Panc1 (cell line): ENCODE data around the gene PHLDB2. TPM values are rescaled to one million over a fixed set of nuclear protein-coding genes. Genes with fewer than 3 reads are reported as not detected.

ENCODE experiments used
- ATAC-seq: fragments of 200-7000 bp; cut with Tn5 transposase; 2 replicates; pipeline ENCODE4 v1.9.1; 2020; ENCODE audit warnings: mild to moderate bottlenecking, moderate library complexity
- BruUV-seq: library from RNA; stranded (reverse); fragments of 400-500 nt; replicated peaks from 2 replicates; lab custom pipeline; 2021; lab: Mats Ljungman, UMichigan
- CTCF ChIA-PET: fragments of 300-600 bp; sonication (Branson Sonifier 250); formaldehyde crosslinking; loops from one replicate; lab custom pipeline; 2022; ENCODE audit warnings: antibody characterized with exemption; lab: Charles Lee
- POLR2A ChIA-PET: fragments of 300-600 bp; sonication (Branson Sonifier 250); formaldehyde crosslinking; loops from one replicate; lab custom pipeline; 2022; ENCODE audit warnings: antibody characterized with exemption; lab: Charles Lee
- DNase-seq: peaks from one replicate; pipeline ENCODE4 v3.0.0-alpha.2; 2010; ENCODE audit warnings: low read depth, low spot score
- H3K27ac ChIP-seq: 2 replicates; pipeline ENCODE4 v1.5.1; 2011; ENCODE audit warnings: mild to moderate bottlenecking, low read length, inconsistent platforms
- H3K27me3 ChIP-seq: fragments of 200-500 bp; sonication (Bioruptor generic); 2 replicates; pipeline ENCODE4 v1.6.0; 2014; ENCODE audit warnings: low read length, inconsistent platforms; ENCODE audit not compliant: control insufficient read depth, insufficient read depth
- H3K36me3 ChIP-seq: fragments of 200-500 bp; sonication (Bioruptor generic); 2 replicates; pipeline ENCODE4 v1.5.1; 2014; ENCODE audit warnings: inconsistent platforms, mild to moderate bottlenecking, low read length, moderate library complexity; ENCODE audit not compliant: control insufficient read depth, insufficient read depth
- H3K4me1 ChIP-seq: 2 replicates; pipeline ENCODE4 v1.5.1; 2011; ENCODE audit warnings: inconsistent platforms, mild to moderate bottlenecking, low read length, moderate library complexity; ENCODE audit not compliant: control insufficient read depth, insufficient read depth
- H3K4me3 ChIP-seq, 2 experiments: 2 replicates each; pipeline ENCODE4 v1.5.1; 2011 to 2012; ENCODE audit warnings: low read depth in 2 of 2, low read length in 2 of 2, mild to moderate bottlenecking in 2 of 2, inconsistent platforms in 1 of 2, moderate library complexity in 1 of 2
- H3K9me3 ChIP-seq: fragments of 200-500 bp; sonication (Bioruptor generic); 2 replicates; pipeline ENCODE4 v1.5.1; 2014; ENCODE audit warnings: low read depth, mild to moderate bottlenecking, inconsistent platforms, low read length, moderate library complexity; ENCODE audit not compliant: control insufficient read depth, insufficient read depth
- CTCF ChIP-seq: fragments of 450-650 bp; IDR thresholded peaks from 2 replicates; pipeline ENCODE4 v1.5.1; 2017; ENCODE audit warnings: mild to moderate bottlenecking
- POLR2AphosphoS5 ChIP-seq: IDR thresholded peaks from 2 replicates; pipeline ENCODE4 v1.6.1; 2012; ENCODE audit warnings: mild to moderate bottlenecking, low read depth, low read length, moderate library complexity
- REST ChIP-seq, 2 experiments: IDR thresholded peaks; 2 replicates each; pipeline ENCODE4 v1.6.1; 2011 to 2012; ENCODE audit warnings: low read depth in 2 of 2, control low read depth in 1 of 2, low read length in 1 of 2, mild to moderate bottlenecking in 1 of 2, moderate library complexity in 1 of 2; ENCODE audit not compliant: insufficient read depth in 1 of 2
- SIN3A ChIP-seq: IDR thresholded peaks from 2 replicates; pipeline ENCODE4 v1.6.1; 2012; ENCODE audit warnings: low read depth, mild to moderate bottlenecking, low read length, moderate library complexity, borderline replicate concordance; ENCODE audit not compliant: insufficient read depth
- TCF7L2 ChIP-seq: IDR thresholded peaks from 2 replicates; pipeline ENCODE4 v1.6.1; 2011; ENCODE audit warnings: mild to moderate bottlenecking, low read depth, low read length, inconsistent platforms
- in situ Hi-C: cut with HindIII; loops from 2 replicates; pipeline ENCODE4 v1.10.0; 2016; ENCODE audit warnings: low sequenced_read_pairs, low pct_unique_long_range_greater_than_20kb
- intact Hi-C: fragments of 100-400 bp; cut with micrococcal nuclease; formaldehyde crosslinking; loops from one replicate; pipeline ENCODE4 v1.10.0; 2022; ENCODE audit not compliant: unreplicated experiment
- total RNA-seq: library from RNA; stranded (reverse); gene quantifications from one replicate; pipeline ENCODE4 v1.2.1, GENCODE V29; 2021; ENCODE audit not compliant: unreplicated experiment

PHLDB2 gene
- total RNA-seq, 1 experiment from 2014 or later: 11.3 TPM

GRCh38 chr3:111923806-111924205 is 64.7 kb downstream of the PHLDB2 start:
- Histone ChIP-seq H3K4me3 (no peak overlapping the region), H3K27me3 (no peaks in the 10 kb centered on the region), H3K4me1 (no peaks in the 10 kb centered on the region), H3K36me3 (no peaks in the 10 kb centered on the region), H3K27ac (no peak overlapping the region), H3K9me3 (no peaks in the 10 kb centered on the region)
- intact Hi-C loops (no loop called here), in situ Hi-C loops (no loop called here)
- DNase-seq: no peak
- POLR2A ChIA-PET: no interaction called here
- CTCF ChIA-PET: no interaction called here
- BruUV-seq: no TSS peak
- no peak for ATAC-seq
- TF ChIP-seq POLR2AphosphoS5 (no peak), TCF7L2 (no peak), CTCF (no peak), REST (IDR thresholded peaks at IDR 0.05; ENCODE audit: insufficient read depth in 1 of 2, low read depth in 2 of 2, low read length in 1 of 2) (no peak), SIN3A (no peak)

GRCh38 chr3:111924283-111924682 is 65.2 kb downstream of the PHLDB2 start:
- Histone ChIP-seq H3K9me3 (no peaks in the 10 kb centered on the region), H3K36me3 (no peaks in the 10 kb centered on the region), H3K27ac (no peak overlapping the region), H3K4me3 (no peak overlapping the region), H3K27me3 (no peaks in the 10 kb centered on the region), H3K4me1 (no peaks in the 10 kb centered on the region)
- DNase-seq (no peak), ATAC-seq (no peak)
- ChIA-PET POLR2A (no interaction called here), CTCF (no interaction called here)
- in situ Hi-C loops: no loop called here
- no TSS peak for BruUV-seq
- TF ChIP-seq TCF7L2 (no peak), REST (IDR thresholded peaks at IDR 0.05; ENCODE audit: insufficient read depth in 1 of 2, low read depth in 2 of 2, low read length in 1 of 2) (no peak), CTCF (no peak), SIN3A (no peak)
- intact Hi-C loops: no loop called here
